ENCODE measurements around the gene ETFRF1.

ETFRF1 gene

DNA sequence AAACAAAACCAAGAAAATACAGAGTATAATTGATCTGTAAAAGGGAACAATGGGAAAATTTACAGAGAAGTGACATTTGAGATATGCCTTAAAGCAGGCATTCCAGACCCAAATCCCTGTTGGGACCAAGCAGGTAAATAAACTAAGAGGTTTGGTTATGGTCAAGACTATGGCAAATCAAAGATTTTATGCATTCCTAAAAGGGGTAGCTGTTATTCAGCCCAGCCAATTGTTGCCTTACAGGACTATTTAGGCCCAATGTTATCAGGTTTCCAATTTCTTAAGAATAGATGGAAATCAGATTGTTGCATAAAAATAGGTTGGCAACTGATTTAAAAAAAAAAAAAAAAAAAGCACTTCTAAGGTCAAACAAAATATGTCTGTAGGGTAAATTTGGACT, 5.4 kb upstream of the ETFRF1 start:
- Histone ChIP-seq H3K4me3 (ENCODE audit: low read depth, low read length) (no peak overlapping the region), H3K4me1 (ENCODE audit: control insufficient read depth, insufficient read depth, low read length) (peaks cover 3% of the 10 kb centered on the region; the same call in 1 of the 2 replicates), H3K36me3 (ENCODE audit: control insufficient read depth in 2 of 2, insufficient read depth in 1 of 2, low read length in 2 of 2) (no peaks in the 10 kb centered on the region), H3K9me3 (ENCODE audit: control insufficient read depth, insufficient read depth, low read depth, low read length) (no peaks in the 10 kb centered on the region), H3K27ac (ENCODE audit: extremely low read depth, low read depth, low read length) (no peak overlapping the region)
- TF ChIP-seq, protein P1, sequence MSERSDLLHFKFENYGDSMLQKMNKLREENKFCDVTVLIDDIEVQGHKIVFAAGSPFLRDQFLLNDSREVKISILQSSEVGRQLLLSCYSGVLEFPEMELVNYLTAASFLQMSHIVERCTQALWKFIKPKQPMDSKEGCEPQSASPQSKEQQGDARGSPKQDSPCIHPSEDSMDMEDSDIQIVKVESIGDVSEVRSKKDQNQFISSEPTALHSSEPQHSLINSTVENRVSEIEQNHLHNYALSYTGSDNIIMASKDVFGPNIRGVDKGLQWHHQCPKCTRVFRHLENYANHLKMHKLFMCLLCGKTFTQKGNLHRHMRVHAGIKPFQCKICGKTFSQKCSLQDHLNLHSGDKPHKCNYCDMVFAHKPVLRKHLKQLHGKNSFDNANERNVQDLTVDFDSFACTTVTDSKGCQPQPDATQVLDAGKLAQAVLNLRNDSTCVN (tag by site-specific recombination; optimal IDR thresholded peaks at IDR 0.05): no peak
- TF ChIP-seq HOXA7 (CRISPR knock-in tag; IDR thresholded peaks at IDR 0.05; ENCODE audit: borderline replicate concordance) (no peak), ZNF416 (tag by site-specific recombination; IDR thresholded peaks at IDR 0.05) (no peak), SP3 (tag by site-specific recombination; IDR thresholded peaks at IDR 0.05) (no peak), ZNF76 (tag by site-specific recombination; IDR thresholded peaks at IDR 0.05; ENCODE audit: borderline replicate concordance, low read depth) (no peak), SALL2 (tag by site-specific recombination; IDR thresholded peaks at IDR 0.05; ENCODE audit: borderline replicate concordance) (no peak), ZNF133 (tag by site-specific recombination; IDR thresholded peaks at IDR 0.05) (no peak), ZNF837 (tag by site-specific recombination; IDR thresholded peaks at IDR 0.05) (no peak), ZNF394 (tag by site-specific recombination; IDR thresholded peaks at IDR 0.05; ENCODE audit: borderline replicate concordance) (no peak)
- TF ChIP-seq, protein P2, sequence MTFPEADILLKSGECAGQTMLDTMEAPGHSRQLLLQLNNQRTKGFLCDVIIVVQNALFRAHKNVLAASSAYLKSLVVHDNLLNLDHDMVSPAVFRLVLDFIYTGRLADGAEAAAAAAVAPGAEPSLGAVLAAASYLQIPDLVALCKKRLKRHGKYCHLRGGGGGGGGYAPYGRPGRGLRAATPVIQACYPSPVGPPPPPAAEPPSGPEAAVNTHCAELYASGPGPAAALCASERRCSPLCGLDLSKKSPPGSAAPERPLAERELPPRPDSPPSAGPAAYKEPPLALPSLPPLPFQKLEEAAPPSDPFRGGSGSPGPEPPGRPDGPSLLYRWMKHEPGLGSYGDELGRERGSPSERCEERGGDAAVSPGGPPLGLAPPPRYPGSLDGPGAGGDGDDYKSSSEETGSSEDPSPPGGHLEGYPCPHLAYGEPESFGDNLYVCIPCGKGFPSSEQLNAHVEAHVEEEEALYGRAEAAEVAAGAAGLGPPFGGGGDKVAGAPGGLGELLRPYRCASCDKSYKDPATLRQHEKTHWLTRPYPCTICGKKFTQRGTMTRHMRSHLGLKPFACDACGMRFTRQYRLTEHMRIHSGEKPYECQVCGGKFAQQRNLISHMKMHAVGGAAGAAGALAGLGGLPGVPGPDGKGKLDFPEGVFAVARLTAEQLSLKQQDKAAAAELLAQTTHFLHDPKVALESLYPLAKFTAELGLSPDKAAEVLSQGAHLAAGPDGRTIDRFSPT (tag by site-specific recombination; IDR thresholded peaks at IDR 0.05): no peak
- ChIA-PET POLR2A (no interaction called here), CTCF (no interaction called here)

- no peaks in the 10 kb centered on the region for H3K36me3 ChIP-seq (ENCODE audit: control insufficient read depth in 2 of 2, insufficient read depth in 1 of 2, low read length in 2 of 2)
- POLR2A ChIA-PET: no interaction called here
- peaks cover 3% of the 10 kb centered on the region; the same call in 1 of the 2 replicates for H3K4me1 ChIP-seq (ENCODE audit: control insufficient read depth, insufficient read depth, low read length)
- CTCF ChIA-PET: no interaction called here
- no peak overlapping the region for H3K27ac ChIP-seq (ENCODE audit: extremely low read depth, low read depth, low read length)
- H3K4me3 ChIP-seq (ENCODE audit: low read depth, low read length): no peak overlapping the region
- H3K9me3 ChIP-seq (ENCODE audit: control insufficient read depth, insufficient read depth, low read depth, low read length): no peaks in the 10 kb centered on the region
- no peak for TF ChIP-seq ZNF23 (tag by site-specific recombination; IDR thresholded peaks at IDR 0.05; ENCODE audit: borderline replicate concordance)
- TF ChIP-seq ZNF785 (tag by site-specific recombination; IDR thresholded peaks at IDR 0.05): no peak
- TF ChIP-seq ZNF2 (tag by site-specific recombination; IDR thresholded peaks at IDR 0.05): no peak
- no peak for TF ChIP-seq ZNF692 (tag by site-specific recombination; IDR thresholded peaks at IDR 0.05)
- TF ChIP-seq, protein P3, sequence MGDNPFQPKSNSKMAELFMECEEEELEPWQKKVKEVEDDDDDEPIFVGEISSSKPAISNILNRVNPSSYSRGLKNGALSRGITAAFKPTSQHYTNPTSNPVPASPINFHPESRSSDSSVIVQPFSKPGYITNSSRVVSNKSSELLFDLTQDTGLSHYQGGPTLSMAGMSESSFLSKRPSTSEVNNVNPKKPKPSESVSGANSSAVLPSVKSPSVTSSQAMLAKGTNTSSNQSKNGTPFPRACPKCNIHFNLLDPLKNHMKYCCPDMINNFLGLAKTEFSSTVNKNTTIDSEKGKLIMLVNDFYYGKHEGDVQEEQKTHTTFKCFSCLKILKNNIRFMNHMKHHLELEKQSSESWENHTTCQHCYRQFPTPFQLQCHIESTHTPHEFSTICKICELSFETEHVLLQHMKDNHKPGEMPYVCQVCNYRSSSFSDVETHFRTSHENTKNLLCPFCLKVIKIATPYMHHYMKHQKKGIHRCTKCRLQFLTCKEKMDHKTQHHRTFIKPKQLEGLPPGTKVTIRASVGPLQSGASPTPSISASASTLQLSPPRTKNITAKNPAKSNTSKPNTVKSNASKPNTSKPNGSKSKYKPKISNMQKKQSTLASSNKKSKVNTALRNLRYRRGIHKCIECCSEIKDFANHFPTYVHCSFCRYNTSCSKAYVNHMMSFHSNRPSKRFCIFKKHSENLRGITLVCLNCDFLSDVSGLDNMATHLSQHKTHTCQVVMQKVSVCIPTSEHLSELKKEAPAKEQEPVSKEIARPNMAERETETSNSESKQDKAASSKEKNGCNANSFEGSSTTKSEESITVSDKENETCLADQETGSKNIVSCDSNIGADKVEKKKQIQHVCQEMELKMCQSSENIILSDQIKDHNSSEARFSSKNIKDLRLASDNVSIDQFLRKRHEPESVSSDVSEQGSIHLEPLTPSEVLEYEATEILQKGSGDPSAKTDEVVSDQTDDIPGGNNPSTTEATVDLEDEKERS (tag by site-specific recombination; IDR thresholded peaks at IDR 0.05): no peak
- no peak for TF ChIP-seq ZNF433 (tag by site-specific recombination; IDR thresholded peaks at IDR 0.05; ENCODE audit: low read depth)
- TF ChIP-seq ZNF704 (tag by site-specific recombination; IDR thresholded peaks at IDR 0.05): no peak
- TF ChIP-seq ZNF174 (tag by site-specific recombination; IDR thresholded peaks at IDR 0.05): no peak
- no peak for TF ChIP-seq ZBTB49 (tag by site-specific recombination; IDR thresholded peaks at IDR 0.05; ENCODE audit: low read depth)
- no peak for TF ChIP-seq ZNF423 (tag by site-specific recombination; IDR thresholded peaks at IDR 0.05)
- no peak for TF ChIP-seq ZBTB10 (tag by site-specific recombination; IDR thresholded peaks at IDR 0.05)
Measured at GRCh38 chr12:25190793-25191192, 4.2 kb upstream of the ETFRF1 start.
